A549 (cell line): ENCODE data around the gene MTSS2. TPM values are rescaled to one million over a fixed set of nuclear protein-coding genes. Genes with fewer than 3 reads are reported as not detected.

Source experiments
- ATAC-seq, 2 experiments: fragments of 200-7000 bp in 1 of 2; fragments of >200 bp in 1 of 2; cut with Nextera tagmentation in 1 of 2; cut with Tn5 transposase in 1 of 2; 3 replicates each; pipeline versions ENCODE4 v1.8.0 to v1.9.1; 2018 to 2020; ENCODE audit warnings: mild to moderate bottlenecking in 1 of 2, moderate library complexity in 1 of 2
- CTCF ChIA-PET: fragments of 300-600 bp; sonication (Branson Sonifier 250); formaldehyde crosslinking; extraction: SDS; loops from one replicate; lab custom pipeline; 2021; ENCODE audit warnings: antibody characterized with exemption, inconsistent platforms; lab: Yijun Ruan, JAX
- POLR2A ChIA-PET: fragments of 350-600 bp; formaldehyde crosslinking; extraction: SDS; loops from one replicate; lab custom pipeline; 2021; ENCODE audit warnings: antibody characterized with exemption, inconsistent platforms; lab: Yijun Ruan, JAX
- DNase-seq, 2 experiments: peaks; one replicate each; pipeline versions ENCODE4 v3.0.0 to v3.0.0-alpha.2; 2011 to 2016; ENCODE audit warnings: low read depth in 1 of 2, low spot score in 1 of 2
- FAIRE-seq: peaks from 2 replicates; lab custom pipeline; 2011; peaks lifted over from hg19 to GRCh38; lab: Jason Lieb, UNC
- H3K27ac ChIP-seq, 2 experiments: fragments of >200 bp; sonication (Bioruptor Twin); formaldehyde crosslinking; 3 replicates each; pipeline ENCODE4 v1.5.1; 2016 to 2017
- H3K4me1 ChIP-seq: fragments of >200 bp; sonication (Bioruptor Twin); formaldehyde crosslinking; 3 replicates; pipeline ENCODE4 v1.6.1; 2016
- H3K4me2 ChIP-seq: fragments of >200 bp; sonication (Bioruptor Twin); formaldehyde crosslinking; 3 replicates; pipeline ENCODE4 v1.6.1; 2016
- H3K4me3 ChIP-seq: fragments of >200 bp; sonication (Bioruptor Twin); formaldehyde crosslinking; 3 replicates; pipeline ENCODE4 v1.5.1; 2016
- H3K9me3 ChIP-seq: fragments of >200 bp; sonication (Bioruptor Twin); formaldehyde crosslinking; 3 replicates; pipeline ENCODE4 v1.6.1; 2016
- BHLHE40 ChIP-seq: IDR thresholded peaks from 2 replicates; pipeline ENCODE4 v1.6.1; 2012; ENCODE audit warnings: low read depth, low read length, inconsistent platforms
- CHD2 ChIP-seq: fragments of 150-350 bp; IDR thresholded peaks from 2 replicates; pipeline ENCODE4 v1.6.1; 2014; ENCODE audit warnings: low read length; ENCODE audit not compliant: partially characterized antibody
- CTCF ChIP-seq: fragments of >200 bp; sonication (Bioruptor Twin); formaldehyde crosslinking; IDR thresholded peaks from 3 replicates; pipeline ENCODE4 v1.5.1; 2016
- E2F6 ChIP-seq: IDR thresholded peaks from 2 replicates; pipeline ENCODE4 v1.6.1; 2012; ENCODE audit warnings: low read depth, borderline replicate concordance
- FOSB ChIP-seq: fragments of 250-450 bp; sonication (Bioruptor Pico); IDR thresholded peaks from 2 replicates; pipeline ENCODE4 v1.5.0; 2020; ENCODE audit warnings: mild to moderate bottlenecking, moderate library complexity
- FOXS1 ChIP-seq: fragments of 250-450 bp; sonication (Bioruptor Pico); IDR thresholded peaks from 2 replicates; pipeline ENCODE4 v1.5.0; 2020; ENCODE audit warnings: mild to moderate bottlenecking, moderate library complexity
- GATA3 ChIP-seq: IDR thresholded peaks from 2 replicates; pipeline ENCODE4 v1.6.1; 2012; ENCODE audit warnings: borderline replicate concordance
- HDAC2 ChIP-seq: fragments of 200-600 bp; sonication (generic); IDR thresholded peaks from 2 replicates; pipeline ENCODE4 v1.6.1; 2016
- HES2 ChIP-seq: fragments of >200 bp; sonication (Bioruptor Twin); formaldehyde crosslinking; IDR thresholded peaks from 2 replicates; pipeline ENCODE4 v1.6.1; 2016
- HEYL ChIP-seq: fragments of 250-450 bp; sonication (Bioruptor Pico); IDR thresholded peaks from 2 replicates; pipeline ENCODE4 v1.8.0; 2021; ENCODE audit warnings: mild to moderate bottlenecking, moderate library complexity
- HMGXB4 ChIP-seq: fragments of 250-450 bp; sonication (Bioruptor Pico); IDR thresholded peaks from 2 replicates; pipeline ENCODE4 v1.5.0; 2021; ENCODE audit warnings: mild to moderate bottlenecking, moderate library complexity, borderline replicate concordance
- HOXB5 ChIP-seq: fragments of 250-450 bp; sonication (Bioruptor Pico); IDR thresholded peaks from 2 replicates; pipeline ENCODE4 v1.5.0; 2020; ENCODE audit warnings: mild to moderate bottlenecking, moderate library complexity
- KDM5A ChIP-seq: fragments of 200-600 bp; sonication (generic); IDR thresholded peaks from 2 replicates; pipeline ENCODE4 v1.6.1; 2016; ENCODE audit warnings: antibody characterized with exemption, mild to moderate bottlenecking
- MAFK ChIP-seq: fragments of 450-650 bp; IDR thresholded peaks from 2 replicates; pipeline ENCODE4 v1.6.1; 2014; ENCODE audit not compliant: partially characterized antibody
- MAZ ChIP-seq: fragments of 150-350 bp; IDR thresholded peaks from 2 replicates; pipeline ENCODE4 v1.6.1; 2014; ENCODE audit warnings: antibody characterized with exemption, low read depth, low read length, borderline replicate concordance
- MYC ChIP-seq: IDR thresholded peaks from 2 replicates; pipeline ENCODE4 v1.6.1; 2012; ENCODE audit warnings: mild to moderate bottlenecking, inconsistent platforms, low read length, improper control_type of control experiment, borderline replicate concordance
- NPAS2 ChIP-seq: fragments of 250-450 bp; sonication (Bioruptor Pico); IDR thresholded peaks from 2 replicates; pipeline ENCODE4 v1.8.0; 2022; ENCODE audit warnings: mild to moderate bottlenecking, moderate library complexity, borderline replicate concordance
- NR3C1 ChIP-seq: fragments of >200 bp; sonication (Bioruptor Twin); formaldehyde crosslinking; IDR thresholded peaks from 3 replicates; pipeline ENCODE4 v1.6.1; 2017
- RARB ChIP-seq: fragments of 250-450 bp; sonication (Bioruptor Pico); IDR thresholded peaks from 2 replicates; pipeline ENCODE4 v1.8.0; 2021; ENCODE audit warnings: mild to moderate bottlenecking, moderate library complexity
- SMC3 ChIP-seq: fragments of >200 bp; sonication (Bioruptor Twin); formaldehyde crosslinking; IDR thresholded peaks from 3 replicates; pipeline ENCODE4 v1.6.1; 2018; ENCODE audit warnings: inconsistent platforms
- SREBF2 ChIP-seq: fragments of 450-650 bp; IDR thresholded peaks from 2 replicates; pipeline ENCODE4 v1.6.1; 2014; ENCODE audit warnings: mild to moderate bottlenecking, moderate library complexity
- ZFP36 ChIP-seq: fragments of 450-650 bp; IDR thresholded peaks from 2 replicates; pipeline ENCODE4 v1.6.1; 2014; ENCODE audit warnings: borderline replicate concordance; ENCODE audit not compliant: partially characterized antibody
- ZNF302 ChIP-seq: fragments of 250-450 bp; sonication (Bioruptor Pico); IDR thresholded peaks from 2 replicates; pipeline ENCODE4 v1.9.0; 2021; ENCODE audit warnings: inconsistent platforms, mild to moderate bottlenecking, moderate library complexity
- WGBS: methylation state at CpG from one replicate; pipeline ENCODE4 v1.1.6; 2017; ENCODE audit errors: missing lambda C conversion rate; 5-methylcytosine and 5-hydroxymethylcytosine counted together
- polyA plus RNA-seq, 4 experiments: library from polyadenylated mRNA; depleted of rRNA in 3 of 4; stranded (reverse); fragments of >200 nt; fragmentation: RNase III in 1 of 4; extraction: RNeasy Plus Mini Kit Qiagen cat#74134 plus additional on column Dnase treatment in 1 of 4; gene quantifications; 2 replicates in 3 of 4; 3 replicates in 1 of 4; pipeline ENCODE4 v1.2.3, GENCODE V29; 2011 to 2017
- TF ChIP-seq, protein P1 (sequence below): IDR thresholded peaks from 2 replicates; pipeline ENCODE4 v1.6.1; 2012

Gene MTSS2
- polyA plus RNA-seq, 2 of the 4 experiments (the other 2 are of a cell fraction): 13.1 to 27.1 TPM

- H3K4me3 ChIP-seq: no peak overlapping the region
- DNase-seq (no peak), FAIRE-seq (no peak), ATAC-seq (peak in 1 of 2 experiments; percentile 45; a peak in 3 of 6 replicates)
- 59% methylated on average over 4 of the region's 4 CpGs for WGBS
- TF ChIP-seq NPAS2 (CRISPR knock-in tag) (no peak), ZFP36 (no peak), HDAC2 (no peak), FOSB (CRISPR knock-in tag) (no peak), RARB (CRISPR knock-in tag) (no peak), HOXB5 (CRISPR knock-in tag) (no peak), E2F6 (no peak), MYC (no peak)
- ChIA-PET POLR2A (interaction anchor here (1.5 to 1.9 kb wide), 2 partner anchors 125 to 272 kb away, joined by 3 to 9 read pairs; no protein-coding TSS in a partner anchor), CTCF (interaction anchor here (0.6 to 6.2 kb wide), 48 partner anchors 9 to 1023 kb away, joined by 3 to 52 read pairs (median 4); partner anchors contain the start of genes CALB2, COG4, EXOSC6 and SF3B3)
- no peak overlapping the region for H3K27ac ChIP-seq
- H3K9me3 ChIP-seq: no peaks in the 10 kb centered on the region
- H3K4me2 ChIP-seq: peak overlapping the region; percentile 82
- no peaks in the 10 kb centered on the region; the same call in 2 of the 3 replicates for H3K4me1 ChIP-seq
Measured at GRCh38 chr16:70653406-70653805, 32.4 kb downstream of the MTSS2 start.

- POLR2A ChIA-PET: no interaction called here
- no peak overlapping the region for H3K4me2 ChIP-seq
- FAIRE-seq (no peak), ATAC-seq (no peak), DNase-seq (no peak)
- CTCF ChIA-PET: interaction anchor here (0.6 to 6.2 kb wide), 17 partner anchors 10 to 856 kb away, joined by 3 to 52 read pairs (median 5); no protein-coding TSS in a partner anchor
- 63% methylated on average over 2 of the region's 2 CpGs for WGBS
- no peak overlapping the region for H3K27ac ChIP-seq
- no peaks in the 10 kb centered on the region; the same call in 2 of the 3 replicates for H3K4me1 ChIP-seq
- no peaks in the 10 kb centered on the region for H3K9me3 ChIP-seq
- no peak for TF ChIP-seq KDM5A
- no peak for TF ChIP-seq CTCF
- peak; percentile 41 for TF ChIP-seq MAFK
- no peak for TF ChIP-seq ZNF302 (CRISPR knock-in tag)
- TF ChIP-seq CHD2: no peak
- TF ChIP-seq HMGXB4 (CRISPR knock-in tag): no peak
- no peak for TF ChIP-seq BHLHE40
- no peak for TF ChIP-seq E2F6
- TF ChIP-seq, all 56 proteins: peak for 1
- no peak overlapping the region for H3K4me3 ChIP-seq
Measured at GRCh38 chr16:70652322-70652721, 33.5 kb downstream of the MTSS2 start.

GRCh38 chr16:70651524-70651923 is 34.3 kb downstream of the MTSS2 start:
- no peaks in the 10 kb centered on the region for H3K9me3 ChIP-seq
- no peak overlapping the region for H3K4me2 ChIP-seq
- H3K4me1 ChIP-seq: no peaks in the 10 kb centered on the region; the same call in 2 of the 3 replicates
- no peak for ATAC-seq
- CTCF ChIA-PET: interaction anchor here (0.6 to 6.2 kb wide), 10 partner anchors 11 to 320 kb away, joined by 3 to 52 read pairs (median 7); no protein-coding TSS in a partner anchor
- H3K27ac ChIP-seq: no peak overlapping the region
- H3K4me3 ChIP-seq: no peak overlapping the region
- FAIRE-seq: no peak
- no peak for DNase-seq
- WGBS: 67% methylated on average over 3 of the region's 3 CpGs
- POLR2A ChIA-PET: no interaction called here
- TF ChIP-seq SMC3 (no peak), MAZ (no peak), HES2 (no peak), SREBF2 (no peak), HEYL (no peak), FOXS1 (CRISPR knock-in tag) (no peak), GATA3 (no peak), NR3C1 (no peak)
- TF ChIP-seq, protein P1, sequence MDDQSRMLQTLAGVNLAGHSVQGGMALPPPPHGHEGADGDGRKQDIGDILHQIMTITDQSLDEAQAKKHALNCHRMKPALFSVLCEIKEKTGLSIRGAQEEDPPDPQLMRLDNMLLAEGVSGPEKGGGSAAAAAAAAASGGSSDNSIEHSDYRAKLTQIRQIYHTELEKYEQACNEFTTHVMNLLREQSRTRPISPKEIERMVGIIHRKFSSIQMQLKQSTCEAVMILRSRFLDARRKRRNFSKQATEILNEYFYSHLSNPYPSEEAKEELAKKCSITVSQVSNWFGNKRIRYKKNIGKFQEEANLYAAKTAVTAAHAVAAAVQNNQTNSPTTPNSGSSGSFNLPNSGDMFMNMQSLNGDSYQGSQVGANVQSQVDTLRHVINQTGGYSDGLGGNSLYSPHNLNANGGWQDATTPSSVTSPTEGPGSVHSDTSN: no peak
